Left kidney (tissue), 2 donors: ENCODE measurements around the gene TAP1. TPM values are rescaled to one million over a fixed set of nuclear protein-coding genes. Genes with fewer than 3 reads are reported as not detected.
"Not testable (repeated sequence)": the region's sequence is repeated elsewhere in the genome, so short reads cannot be mapped to it uniquely, and the experiment has no call there.

Source experiments
- DNase-seq: peaks from one replicate; pipeline ENCODE4 v3.0.0-alpha.2; 2013
- polyA plus RNA-seq: library from polyadenylated mRNA; unstranded; fragments of 120-200 nt; gene quantifications from one replicate; pipeline ENCODE4 v1.2.1, GENCODE V29; 2013; ENCODE audit not compliant: insufficient read length

TAP1 gene
- polyA plus RNA-seq, 1 donor: 7.7 TPM

- no peak for DNase-seq
These were observed 12.8 kb downstream of the TAP1 start for GRCh38 chr6:32840604-32841246.

GRCh38 chr6:32839356-32839755 is 14.1 kb downstream of the TAP1 start:
- DNase-seq: no peak

- peak; percentile 93 for DNase-seq
These were observed 15.2 kb downstream of the TAP1 start, which contains the start of gene TAP2 for GRCh38 chr6:32838114-32838958. TSS of gene TAP2 (minus strand) at chr6:32838739. CDS start at chr6:32838233, 506 bp downstream.

GRCh38 chr6:32837651-32838113 is 15.8 kb downstream of the TAP1 start:
- no peak for DNase-seq

- no peak for DNase-seq
These were observed 16.6 kb downstream of the TAP1 start for GRCh38 chr6:32836873-32837272.

GRCh38 chr6:32835167-32835893 is 18.2 kb downstream of the TAP1 start:
- DNase-seq: no peak

GRCh38 chr6:32833664-32834063 is 19.8 kb downstream of the TAP1 start:
- no peak for DNase-seq

- no peak for DNase-seq
These were observed 21.0 kb downstream of the TAP1 start for GRCh38 chr6:32832535-32832934.

- no peak for DNase-seq
These were observed 22.6 kb downstream of the TAP1 start for GRCh38 chr6:32830936-32831335.

- no peak for DNase-seq
These were observed 23.5 kb downstream of the TAP1 start for GRCh38 chr6:32830017-32830416.

- no peak for DNase-seq
These were observed 24.0 kb downstream of the TAP1 start for GRCh38 chr6:32829495-32829894.

GRCh38 chr6:32827025-32827424 is 26.5 kb downstream of the TAP1 start:
- no peak for DNase-seq

- DNase-seq: peak; percentile 18
These were observed 27.5 kb downstream of the TAP1 start for GRCh38 chr6:32825966-32826365.

- DNase-seq: no peak
These were observed 33.8 kb downstream of the TAP1 start for GRCh38 chr6:32819729-32820128.

GRCh38 chr6:32818867-32819266 is 34.6 kb downstream of the TAP1 start:
- DNase-seq: no peak

GRCh38 chr6:32816746-32817204 is 36.7 kb downstream of the TAP1 start, which contains the start of gene HLA-DOB:
TSS of gene HLA-DOB (minus strand) at chr6:32817002. CDS start at chr6:32816951, 51 bp downstream.
- DNase-seq: no peak

GRCh38 chr6:32815996-32816395 is 37.5 kb downstream of the TAP1 start:
- no peak for DNase-seq

GRCh38 chr6:32815115-32815514 is 38.4 kb downstream of the TAP1 start:
- no peak for DNase-seq

GRCh38 chr6:32814145-32814544 is 39.4 kb downstream of the TAP1 start:
- no peak for DNase-seq

GRCh38 chr6:32809171-32809570 is 44.3 kb downstream of the TAP1 start:
- DNase-seq: no peak

- no peak for DNase-seq
These were observed 46.4 kb downstream of the TAP1 start for GRCh38 chr6:32807020-32807580.

- not testable (repeated sequence) for DNase-seq
These were observed 48.1 kb downstream of the TAP1 start for GRCh38 chr6:32805404-32805803.
